Stimulated activated memory B cell treated with anti-CD40 and anti-IgM and Interleukin-4, amounts not matched to agents 10 μg/mL and 1 μg/mL and 100 μg/mL, for 72 hours (primary cell): Measurements from ENCODE around the gene IL13.

Experiments
- ATAC-seq: fragments of 150-1000 bp; cut with Tn5 transposase; 2 replicates; pipeline ENCODE4 v1.10.0; 2021
- H3K27ac Mint-ChIP-seq: one replicate; pipeline ENCODE4 v1.8.0; 2022; ENCODE audit warnings: mild to moderate bottlenecking, mixed read lengths
- H3K27me3 Mint-ChIP-seq: one replicate; pipeline ENCODE4 v1.8.0; 2022; ENCODE audit warnings: mixed read lengths
- H3K36me3 Mint-ChIP-seq: one replicate; pipeline ENCODE4 v1.8.0; 2022; ENCODE audit warnings: mixed read lengths
- H3K4me1 Mint-ChIP-seq: one replicate; pipeline ENCODE4 v1.8.0; 2022; ENCODE audit warnings: mixed read lengths
- H3K4me3 Mint-ChIP-seq: one replicate; pipeline ENCODE4 v1.8.0; 2022; ENCODE audit warnings: mild to moderate bottlenecking, moderate library complexity, mixed read lengths
- H3K9me3 Mint-ChIP-seq: one replicate; pipeline ENCODE4 v1.8.0; 2022; ENCODE audit warnings: mixed read lengths

Gene IL13

DNA sequence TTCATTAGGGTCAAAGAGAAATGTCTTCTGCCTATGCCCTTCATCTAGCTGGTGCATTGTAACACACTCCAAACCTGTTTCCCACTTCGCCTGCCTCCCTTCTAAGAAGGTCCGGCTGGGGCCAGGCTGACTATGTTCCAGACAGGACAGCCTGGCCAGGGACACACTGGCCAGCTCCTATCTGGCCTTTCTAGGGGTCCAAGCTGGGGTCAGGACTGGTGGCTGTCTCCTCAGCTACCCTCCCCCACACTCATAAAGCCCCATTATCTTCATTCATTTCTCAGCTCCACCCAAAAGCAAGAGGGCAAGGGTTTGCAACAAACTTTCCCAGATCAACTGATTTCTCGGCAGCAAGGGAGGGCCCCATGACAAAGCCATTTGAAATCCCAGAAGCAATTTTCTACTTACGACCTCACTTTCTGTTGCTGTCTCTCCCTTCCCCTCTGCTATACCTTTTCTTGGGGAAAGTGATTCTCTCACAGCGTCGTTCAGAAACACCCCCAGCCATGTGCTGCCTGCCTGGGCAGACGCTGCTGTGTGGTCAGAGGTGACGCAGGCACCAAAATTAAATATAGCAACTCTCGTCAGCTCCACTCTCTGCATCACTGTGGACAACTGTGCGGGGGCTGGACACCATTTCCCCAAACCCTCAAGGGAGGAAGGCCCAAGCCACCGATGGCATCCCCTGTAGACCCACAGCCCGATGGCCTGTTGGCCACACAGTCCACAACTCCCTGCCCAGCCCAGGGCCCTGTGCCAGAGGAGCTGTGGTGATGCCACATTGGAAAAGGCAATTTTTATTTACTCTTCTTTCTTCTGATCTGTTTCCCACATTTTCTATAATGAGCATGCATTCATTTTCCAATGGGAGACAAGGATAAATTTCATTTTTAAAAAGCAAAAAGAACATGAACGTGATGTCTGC is 6.1 kb downstream of the IL13 start:
- H3K4me1 Mint-ChIP-seq: peaks cover 50% of the 10 kb centered on the region
- no peaks in the 10 kb centered on the region for H3K36me3 Mint-ChIP-seq
- H3K4me3 Mint-ChIP-seq: no peak overlapping the region
- peaks cover 14% of the 10 kb centered on the region for H3K27me3 Mint-ChIP-seq
- H3K27ac Mint-ChIP-seq: peak overlapping the region; percentile 63
- no peaks in the 10 kb centered on the region for H3K9me3 Mint-ChIP-seq
- peak; percentile 34 for ATAC-seq

GRCh38 chr5:132664696-132665209 is 6.8 kb downstream of the IL13 start:
- peaks cover 14% of the 10 kb centered on the region for H3K27me3 Mint-ChIP-seq
- no peaks in the 10 kb centered on the region for H3K36me3 Mint-ChIP-seq
- no peak for ATAC-seq
- H3K4me1 Mint-ChIP-seq: peaks cover 50% of the 10 kb centered on the region
- H3K4me3 Mint-ChIP-seq: no peak overlapping the region
- H3K9me3 Mint-ChIP-seq: no peaks in the 10 kb centered on the region
- H3K27ac Mint-ChIP-seq: peak overlapping the region; percentile 63

DNA sequence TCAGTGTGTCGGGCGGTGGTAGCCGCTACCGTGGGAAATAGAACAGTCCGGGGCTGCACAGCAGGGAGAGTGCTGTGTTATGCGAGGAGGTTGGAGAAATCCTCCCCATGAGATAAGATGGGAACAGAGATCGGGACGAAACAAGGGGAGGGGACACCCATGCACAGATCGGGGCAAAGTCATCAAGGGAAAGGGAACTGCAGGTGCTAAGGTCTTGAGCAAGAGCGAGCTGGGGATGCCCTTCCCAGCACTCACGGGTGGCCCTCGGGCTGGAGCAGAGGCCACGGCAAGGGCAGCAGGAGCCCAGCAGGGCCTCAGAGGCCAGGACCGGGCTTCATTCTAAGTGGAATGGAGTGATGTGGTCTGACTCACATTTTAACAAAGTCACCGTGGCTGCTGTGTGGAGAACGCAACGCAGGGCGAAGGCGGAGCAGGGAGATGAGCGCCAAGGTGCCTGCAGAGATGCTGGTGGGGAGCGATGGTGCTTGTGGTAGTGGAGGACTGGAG is 7.7 kb downstream of the IL13 start:
- Mint-ChIP-seq H3K36me3 (no peaks in the 10 kb centered on the region), H3K27ac (no peak overlapping the region)

DNA sequence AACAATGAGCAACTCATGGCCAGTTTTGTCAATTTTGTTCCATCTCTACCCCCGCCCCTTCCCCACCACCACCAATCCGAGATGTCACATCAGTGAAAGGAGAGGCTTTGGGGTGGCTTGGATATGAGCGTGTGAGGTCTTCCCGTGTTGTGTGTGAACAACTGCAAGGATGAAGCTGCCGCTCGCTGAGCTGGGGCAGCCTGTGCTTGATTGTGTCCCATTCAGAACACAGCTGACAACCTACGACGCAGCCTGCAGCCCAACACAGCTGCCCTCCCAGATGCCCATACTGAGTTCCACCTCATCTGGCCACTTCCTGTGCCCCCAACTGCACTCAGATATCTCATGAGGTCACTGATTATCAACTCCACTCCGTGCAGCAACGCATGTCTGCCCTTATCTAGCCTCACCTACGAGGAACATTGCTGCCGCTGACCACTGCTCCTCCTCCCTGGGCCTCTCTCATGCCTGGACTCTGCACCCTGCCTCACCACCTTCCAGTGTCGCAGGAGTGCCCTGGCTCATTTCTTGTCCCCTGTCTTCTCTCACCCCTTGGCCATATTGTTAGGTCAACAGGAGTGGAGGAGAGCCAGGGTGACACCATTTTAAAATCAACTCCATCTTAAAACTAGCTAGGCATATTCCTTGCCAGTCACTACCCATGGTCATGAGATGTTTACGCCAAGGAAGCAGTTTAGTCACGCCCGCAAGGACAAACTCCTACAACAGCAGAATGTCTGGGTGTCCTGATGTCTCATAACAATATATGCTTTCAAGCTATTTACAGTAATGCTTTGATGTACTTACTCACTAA is 8.5 kb downstream of the IL13 start:
- Mint-ChIP-seq H3K36me3 (no peaks in the 10 kb centered on the region), H3K4me1 (peaks cover 32% of the 10 kb centered on the region), H3K4me3 (no peak overlapping the region), H3K27ac (no peak overlapping the region), H3K9me3 (peaks cover 3% of the 10 kb centered on the region), H3K27me3 (peaks cover 14% of the 10 kb centered on the region)
- ATAC-seq: no peak

More for the DNA sequence above, 7.7 kb downstream of the IL13 start:
- Mint-ChIP-seq H3K9me3 (no peaks in the 10 kb centered on the region), H3K4me3 (no peak overlapping the region), H3K4me1 (peaks cover 41% of the 10 kb centered on the region), H3K27me3 (peaks cover 14% of the 10 kb centered on the region)
- no peak for ATAC-seq

GRCh38 chr5:132667309-132667708 is 9.3 kb downstream of the IL13 start:
- Mint-ChIP-seq H3K9me3 (peaks cover 3% of the 10 kb centered on the region), H3K27ac (no peak overlapping the region), H3K4me3 (no peak overlapping the region)

GRCh38 chr5:132667761-132668705 is 10.1 kb downstream of the IL13 start:
- Mint-ChIP-seq H3K27ac (no peak overlapping the region), H3K4me1 (peaks cover 17% of the 10 kb centered on the region), H3K27me3 (peaks cover 14% of the 10 kb centered on the region), H3K9me3 (peaks cover 3% of the 10 kb centered on the region), H3K4me3 (no peak overlapping the region), H3K36me3 (no peaks in the 10 kb centered on the region)
- no peak for ATAC-seq

More at GRCh38 chr5:132667309-132667708, 9.3 kb downstream of the IL13 start:
- Mint-ChIP-seq H3K36me3 (no peaks in the 10 kb centered on the region), H3K27me3 (peaks cover 14% of the 10 kb centered on the region), H3K4me1 (peaks cover 25% of the 10 kb centered on the region)
- ATAC-seq: no peak

DNA sequence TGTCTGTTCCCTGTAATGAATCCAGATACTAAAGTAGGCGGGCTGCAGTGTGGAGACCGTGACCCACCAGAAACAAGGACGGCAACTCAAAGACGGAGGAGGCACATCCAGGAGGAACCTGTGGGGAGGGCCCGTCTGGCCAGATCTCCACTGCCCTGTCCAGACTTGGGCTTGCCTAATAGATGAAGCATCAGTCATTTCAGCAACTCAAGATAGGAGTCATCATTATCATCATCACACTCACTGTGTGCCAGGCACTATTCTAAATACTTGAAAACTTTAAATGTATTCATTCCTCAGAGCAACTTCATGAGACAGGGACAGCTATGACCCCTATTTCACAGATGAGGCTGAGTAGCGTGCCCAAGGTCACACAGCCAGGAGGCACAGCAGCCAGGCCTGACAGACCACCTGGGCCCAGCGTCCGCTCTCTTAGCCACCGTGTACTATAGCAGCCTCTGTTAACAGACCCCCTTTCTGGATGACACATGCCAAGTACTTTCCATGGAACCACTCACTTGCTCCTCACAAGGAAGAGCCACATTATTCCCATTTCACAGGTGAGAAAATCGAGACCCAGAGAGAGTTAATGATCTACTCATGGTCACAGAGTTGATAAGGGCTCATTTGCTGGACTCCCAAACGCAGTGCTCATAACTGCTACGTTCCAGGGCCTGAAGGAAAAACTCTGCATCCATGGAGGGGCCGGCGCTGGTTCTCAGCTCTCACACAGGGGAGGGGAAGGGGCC is 10.9 kb downstream of the IL13 start:
- no peaks in the 10 kb centered on the region for H3K36me3 Mint-ChIP-seq
- peaks cover 3% of the 10 kb centered on the region for H3K9me3 Mint-ChIP-seq
- no peak for ATAC-seq
- peaks cover 14% of the 10 kb centered on the region for H3K27me3 Mint-ChIP-seq
- H3K27ac Mint-ChIP-seq: no peak overlapping the region
- peaks cover 9% of the 10 kb centered on the region for H3K4me1 Mint-ChIP-seq
- H3K4me3 Mint-ChIP-seq: no peak overlapping the region

DNA sequence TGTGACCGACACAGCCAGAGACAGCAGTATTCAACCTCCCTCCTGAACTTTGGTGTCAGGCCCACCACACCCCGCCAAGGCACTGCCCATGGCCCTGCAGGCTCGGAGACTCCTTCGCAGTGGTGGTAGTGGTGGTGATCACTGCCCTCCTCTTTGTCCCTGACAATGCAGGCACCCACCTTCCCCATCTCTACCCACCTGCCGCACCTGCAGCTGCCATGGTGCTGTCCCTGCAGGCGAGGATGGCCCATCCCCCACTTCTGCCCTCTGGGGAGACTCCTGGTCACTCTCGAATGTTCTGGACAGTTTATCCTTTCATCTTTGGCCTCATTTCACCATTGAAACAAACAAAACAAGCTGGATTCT is 11.5 kb downstream of the IL13 start:
- Mint-ChIP-seq H3K4me1 (peaks cover 3% of the 10 kb centered on the region), H3K27ac (no peak overlapping the region), H3K4me3 (no peak overlapping the region), H3K27me3 (peaks cover 14% of the 10 kb centered on the region), H3K9me3 (peaks cover 3% of the 10 kb centered on the region), H3K36me3 (no peaks in the 10 kb centered on the region)
- no peak for ATAC-seq

DNA sequence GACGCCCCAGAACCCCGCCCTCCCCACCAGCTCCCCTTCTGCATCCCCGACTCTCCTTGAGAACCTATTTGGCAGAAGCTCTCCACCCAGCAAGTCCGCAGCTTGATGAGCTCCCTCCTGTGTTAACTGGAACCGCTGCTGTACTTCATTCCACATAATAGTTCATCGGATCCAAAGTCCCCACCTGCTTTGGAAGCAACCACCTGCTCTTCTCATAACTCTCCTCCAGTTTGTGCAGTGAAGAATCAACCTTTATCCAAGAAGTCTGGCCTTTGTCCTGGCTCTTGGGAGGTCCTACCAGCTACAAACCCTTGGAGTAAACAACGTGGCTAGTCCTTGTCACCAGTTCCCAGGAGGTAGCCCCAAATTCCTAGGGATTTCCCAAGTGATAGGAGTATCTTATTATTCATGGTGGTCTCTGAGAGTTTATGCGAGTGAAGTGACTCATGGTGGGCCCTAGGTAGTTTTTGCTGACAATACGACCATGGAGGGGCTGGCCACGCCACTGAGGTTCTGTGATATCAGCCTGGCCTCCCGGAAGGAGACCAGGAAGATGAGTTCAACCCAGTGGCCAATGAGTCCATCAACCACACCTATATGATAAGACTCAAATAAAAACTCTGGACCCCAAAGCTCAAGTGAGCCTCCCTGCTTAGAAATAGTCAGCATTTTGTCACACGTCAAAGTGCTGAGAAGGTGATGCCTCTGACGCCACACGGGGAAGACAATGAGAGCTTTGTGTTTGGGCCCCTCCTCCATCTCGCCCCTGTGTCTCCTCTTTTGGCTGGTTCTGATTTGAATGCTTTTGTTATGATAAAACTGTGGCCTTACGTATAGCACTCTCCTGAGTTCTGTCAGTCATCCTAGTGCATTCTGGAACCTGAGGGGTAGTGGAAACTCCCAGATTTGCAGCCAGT is 12.3 kb downstream of the IL13 start:
- no peak overlapping the region for H3K27ac Mint-ChIP-seq

GRCh38 chr5:132671000-132671399 is 13.0 kb downstream of the IL13 start:
- no peak for ATAC-seq
- Mint-ChIP-seq H3K4me1 (peaks cover 7% of the 10 kb centered on the region), H3K36me3 (no peaks in the 10 kb centered on the region), H3K27me3 (peaks cover 14% of the 10 kb centered on the region), H3K27ac (no peak overlapping the region), H3K4me3 (no peak overlapping the region), H3K9me3 (peaks cover 3% of the 10 kb centered on the region)

More for the DNA sequence above, 12.3 kb downstream of the IL13 start:
- H3K27me3 Mint-ChIP-seq: peaks cover 14% of the 10 kb centered on the region
- H3K4me1 Mint-ChIP-seq: peaks cover 6% of the 10 kb centered on the region
- H3K36me3 Mint-ChIP-seq: no peaks in the 10 kb centered on the region
- peaks cover 3% of the 10 kb centered on the region for H3K9me3 Mint-ChIP-seq
- ATAC-seq: no peak
- H3K4me3 Mint-ChIP-seq: no peak overlapping the region

DNA sequence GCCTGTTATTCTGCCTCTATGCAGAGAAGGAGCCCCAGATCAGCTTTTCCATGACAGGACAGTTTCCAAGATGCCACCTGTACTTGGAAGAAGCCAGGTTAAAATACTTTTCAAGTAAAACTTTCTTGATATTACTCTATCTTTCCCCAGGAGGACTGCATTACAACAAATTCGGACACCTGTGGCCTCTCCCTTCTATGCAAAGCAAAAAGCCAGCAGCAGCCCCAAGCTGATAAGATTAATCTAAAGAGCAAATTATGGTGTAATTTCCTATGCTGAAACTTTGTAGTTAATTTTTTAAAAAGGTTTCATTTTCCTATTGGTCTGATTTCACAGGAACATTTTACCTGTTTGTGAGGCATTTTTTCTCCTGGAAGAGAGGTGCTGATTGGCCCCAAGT is 15.5 kb downstream of the IL13 start:
- Mint-ChIP-seq H3K4me3 (no peak overlapping the region), H3K4me1 (peaks cover 7% of the 10 kb centered on the region)

GRCh38 chr5:132673939-132674630 is 16.1 kb downstream of the IL13 start, which contains the start of gene IL4:
Gene IL4, plus strand, starts transcription at chr5:132673989. Its CDS starts 62 bp downstream, at chr5:132674051.
- no peaks in the 10 kb centered on the region for H3K36me3 Mint-ChIP-seq
- peaks cover 7% of the 10 kb centered on the region for H3K4me1 Mint-ChIP-seq
- ATAC-seq: no peak
- H3K27ac Mint-ChIP-seq: peak within 1 kb of the TSS; percentile 37
- H3K27me3 Mint-ChIP-seq: no peaks in the 10 kb centered on the region
- H3K9me3 Mint-ChIP-seq: peaks cover 3% of the 10 kb centered on the region
- no peak within 1 kb of the TSS for H3K4me3 Mint-ChIP-seq

More for the DNA sequence above, 15.5 kb downstream of the IL13 start:
- H3K27ac Mint-ChIP-seq: no peak overlapping the region
- peaks cover 3% of the 10 kb centered on the region for H3K9me3 Mint-ChIP-seq
- no peaks in the 10 kb centered on the region for H3K36me3 Mint-ChIP-seq
- no peaks in the 10 kb centered on the region for H3K27me3 Mint-ChIP-seq
- ATAC-seq: no peak
